ENCODE results near the gene NEUROD4.

The NEUROD4 gene

GRCh38 chr12:54997929-54998522, 21.7 kb upstream of the NEUROD4 start:
- no peak for DNase-seq (ENCODE audit: low read depth)
- TF ChIP-seq, protein P1, sequence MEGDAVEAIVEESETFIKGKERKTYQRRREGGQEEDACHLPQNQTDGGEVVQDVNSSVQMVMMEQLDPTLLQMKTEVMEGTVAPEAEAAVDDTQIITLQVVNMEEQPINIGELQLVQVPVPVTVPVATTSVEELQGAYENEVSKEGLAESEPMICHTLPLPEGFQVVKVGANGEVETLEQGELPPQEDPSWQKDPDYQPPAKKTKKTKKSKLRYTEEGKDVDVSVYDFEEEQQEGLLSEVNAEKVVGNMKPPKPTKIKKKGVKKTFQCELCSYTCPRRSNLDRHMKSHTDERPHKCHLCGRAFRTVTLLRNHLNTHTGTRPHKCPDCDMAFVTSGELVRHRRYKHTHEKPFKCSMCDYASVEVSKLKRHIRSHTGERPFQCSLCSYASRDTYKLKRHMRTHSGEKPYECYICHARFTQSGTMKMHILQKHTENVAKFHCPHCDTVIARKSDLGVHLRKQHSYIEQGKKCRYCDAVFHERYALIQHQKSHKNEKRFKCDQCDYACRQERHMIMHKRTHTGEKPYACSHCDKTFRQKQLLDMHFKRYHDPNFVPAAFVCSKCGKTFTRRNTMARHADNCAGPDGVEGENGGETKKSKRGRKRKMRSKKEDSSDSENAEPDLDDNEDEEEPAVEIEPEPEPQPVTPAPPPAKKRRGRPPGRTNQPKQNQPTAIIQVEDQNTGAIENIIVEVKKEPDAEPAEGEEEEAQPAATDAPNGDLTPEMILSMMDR (IDR thresholded peaks at IDR 0.05; ENCODE audit: low read depth, low read length, missing control alignments) = no peak
- no peak overlapping the region for H3K4me3 ChIP-seq (ENCODE audit: low read depth, low read length)

GRCh38 chr12:54998958-54999510, 20.7 kb upstream of the NEUROD4 start:
- no peak for DNase-seq (ENCODE audit: low read depth)
- no peak overlapping the region for H3K4me3 ChIP-seq (ENCODE audit: low read depth, low read length)
- TF ChIP-seq, protein P1 (IDR thresholded peaks at IDR 0.05; ENCODE audit: low read depth, low read length, missing control alignments) = no peak

GRCh38 chr12:55001198-55001868, 18.4 kb upstream of the NEUROD4 start:
- no peak overlapping the region for H3K4me3 ChIP-seq (ENCODE audit: low read depth, low read length)
- no peak for DNase-seq (ENCODE audit: low read depth)
- TF ChIP-seq, protein P1 (IDR thresholded peaks at IDR 0.05; ENCODE audit: low read depth, low read length, missing control alignments) = no peak

DNA sequence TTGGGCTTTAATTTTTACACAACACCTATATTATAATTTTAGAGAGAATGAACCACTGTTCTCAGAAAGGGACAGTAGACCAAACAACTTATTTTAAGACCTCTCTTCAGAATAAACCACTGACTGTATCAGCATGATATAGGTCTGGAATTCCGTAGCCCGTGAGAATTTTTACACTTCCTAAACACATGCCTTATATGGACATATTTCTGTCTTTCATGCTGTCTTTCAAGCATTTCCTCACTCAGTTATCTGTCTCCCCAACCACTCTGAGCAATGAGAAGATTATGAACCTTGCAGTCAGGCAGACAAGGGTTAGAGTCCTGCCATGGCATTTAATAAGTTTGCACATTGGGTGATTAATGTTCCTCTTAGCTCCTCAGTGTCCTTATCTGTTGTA, 17.4 kb upstream of the NEUROD4 start:
- H3K4me3 ChIP-seq (ENCODE audit: low read depth, low read length) = no peak overlapping the region
- no peak for DNase-seq (ENCODE audit: low read depth)
- TF ChIP-seq, protein P1 (IDR thresholded peaks at IDR 0.05; ENCODE audit: low read depth, low read length, missing control alignments) = no peak

DNA sequence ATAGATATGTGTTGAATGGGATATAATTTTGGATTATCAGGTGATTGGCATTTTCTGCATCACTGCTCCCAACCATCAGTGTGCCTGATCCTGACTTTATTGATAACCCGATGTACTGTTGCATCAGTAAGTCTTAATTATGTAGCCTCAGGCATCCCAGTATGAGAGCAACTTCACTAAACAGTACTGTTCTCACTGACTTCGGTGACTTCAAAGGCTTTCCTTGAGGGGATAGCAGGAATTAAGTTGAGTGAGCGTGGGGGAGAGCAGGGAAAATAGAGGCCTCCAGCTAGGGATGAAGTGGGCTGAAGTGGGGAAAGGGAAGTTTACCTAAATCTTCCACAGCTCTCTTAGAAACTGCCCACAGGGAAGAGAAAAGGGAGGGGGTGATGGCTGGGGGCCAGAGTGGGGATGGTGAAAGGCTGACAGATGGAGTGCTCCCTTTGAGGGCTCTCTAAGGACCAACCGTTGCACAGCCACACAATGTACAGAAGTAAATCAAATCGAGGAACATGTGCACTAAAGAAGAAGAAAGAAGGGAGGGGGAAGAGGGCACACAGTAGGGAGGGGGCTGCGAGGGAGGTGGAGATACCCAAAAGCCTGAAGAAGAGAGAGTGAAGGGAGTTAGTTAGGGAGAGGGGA, 10.7 kb upstream of the NEUROD4 start:
- no peak overlapping the region for H3K4me3 ChIP-seq (ENCODE audit: low read depth, low read length)
- TF ChIP-seq, protein P1 (IDR thresholded peaks at IDR 0.05; ENCODE audit: low read depth, low read length, missing control alignments) = no peak
- DNase-seq (ENCODE audit: low read depth) = no peak

- TF ChIP-seq, protein P1 (IDR thresholded peaks at IDR 0.05; ENCODE audit: low read depth, low read length, missing control alignments) = no peak
- H3K4me3 ChIP-seq (ENCODE audit: low read depth, low read length) = no peak overlapping the region
- DNase-seq (ENCODE audit: low read depth) = no peak
These were observed 2.3 kb upstream of the NEUROD4 start for GRCh38 chr12:55017416-55017925.
